Activated CD4-positive, alpha-beta memory T cell treated with anti-CD3 and anti-CD28 coated beads, Interleukin-2, amount 10 ng/mL, durations not matched to agents 7 days and 5 days (primary cell): ENCODE results near the gene QSOX1. TPM values are rescaled to one million over a fixed set of nuclear protein-coding genes. Genes with fewer than 3 reads are reported as not detected.

ENCODE experiments used
- CTCF ChIA-PET: fragments of 350-600 bp; sonication (Branson Sonifier 250); formaldehyde crosslinking; loops from one replicate; lab custom pipeline; 2021; ENCODE audit warnings: antibody characterized with exemption, inconsistent platforms; lab: Charles Lee
- POLR2A ChIA-PET: fragments of 350-600 bp; sonication (Branson Sonifier 250); formaldehyde crosslinking; loops from one replicate; lab custom pipeline; 2021; ENCODE audit warnings: antibody characterized with exemption; lab: Charles Lee
- DNase-seq: peaks from one replicate; pipeline ENCODE4 v3.0.0-alpha.2; 2020
- H3K27ac Mint-ChIP-seq: one replicate; pipeline ENCODE4 v1.8.0; 2021; ENCODE audit warnings: mild to moderate bottlenecking, mixed read lengths
- H3K27me3 Mint-ChIP-seq: one replicate; pipeline ENCODE4 v1.8.0; 2021; ENCODE audit warnings: mixed read lengths
- H3K36me3 Mint-ChIP-seq: one replicate; pipeline ENCODE4 v1.8.0; 2021; ENCODE audit warnings: low read depth, mixed read lengths
- H3K4me1 Mint-ChIP-seq: one replicate; pipeline ENCODE4 v1.8.0; 2021; ENCODE audit warnings: mixed read lengths
- H3K4me3 Mint-ChIP-seq: one replicate; pipeline ENCODE4 v1.8.0; 2021; ENCODE audit warnings: mild to moderate bottlenecking, mixed read lengths
- H3K9me3 Mint-ChIP-seq: one replicate; pipeline ENCODE4 v1.8.0; 2021; ENCODE audit warnings: mixed read lengths
- total RNA-seq, 2 experiments: library from RNA; stranded (reverse); gene quantifications; one replicate each; pipeline ENCODE4 v1.2.3, GENCODE V29; 2021

The QSOX1 gene
- total RNA-seq, 2 experiments from 2014 or later, result 28.9 to 35.1 TPM

DNA sequence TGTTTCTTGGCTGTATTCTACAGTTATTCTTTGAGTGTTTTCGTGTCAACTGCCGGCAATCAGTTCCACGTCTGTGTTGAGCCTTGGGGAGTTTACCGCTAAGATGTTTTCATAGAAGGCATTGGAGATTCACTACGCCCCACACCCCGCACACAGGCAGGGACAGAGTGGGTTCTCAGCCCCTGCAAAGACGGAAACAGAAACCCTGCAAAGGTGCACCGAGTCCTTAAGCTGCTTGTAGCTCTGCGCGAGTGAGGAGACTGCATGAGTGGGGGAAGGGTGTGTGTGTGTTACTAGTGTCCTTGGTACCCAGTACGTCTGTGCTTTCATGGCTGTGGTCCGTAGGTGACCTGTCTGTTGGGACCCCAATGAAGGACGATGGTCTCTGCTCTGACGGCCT, 77.3 kb downstream of the QSOX1 start:
- peak overlapping the region; percentile 60 for H3K4me3 Mint-ChIP-seq

DNA sequence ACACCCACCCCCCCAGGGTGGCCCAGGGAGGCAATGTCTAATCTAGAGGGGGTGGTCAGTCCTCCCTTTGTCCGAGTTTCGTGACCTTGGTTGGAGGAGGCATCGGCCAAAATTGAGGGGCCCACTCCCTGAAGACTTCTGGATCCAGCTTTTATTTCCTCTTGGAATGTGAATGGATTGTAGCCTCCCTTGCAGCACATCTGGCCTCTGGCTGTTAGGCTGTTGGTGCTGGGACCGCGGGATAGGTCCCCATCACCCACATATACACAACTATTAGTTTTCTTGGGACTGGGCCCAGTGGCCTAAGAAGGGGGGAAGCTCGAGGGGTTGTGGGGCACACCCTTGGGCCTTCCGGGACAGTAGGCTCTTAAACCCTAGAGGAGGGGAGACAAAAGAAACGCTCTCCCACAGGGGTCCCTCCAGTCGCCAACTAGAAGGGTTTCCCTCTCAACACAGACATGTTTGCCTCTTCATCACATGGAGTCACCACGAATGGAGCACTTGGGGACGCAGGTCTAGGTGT, 77.9 kb downstream of the QSOX1 start:
- CTCF ChIA-PET, result interaction anchor here (1.9 kb wide), 1 partner anchor 45 kb away, joined by 4 read pairs; no protein-coding TSS in a partner anchor
- no peak overlapping the region for H3K27ac Mint-ChIP-seq
- peaks cover 4% of the 10 kb centered on the region for H3K36me3 Mint-ChIP-seq
- H3K9me3 Mint-ChIP-seq, result no peaks in the 10 kb centered on the region
- no peak for DNase-seq
- peaks cover 84% of the 10 kb centered on the region for H3K27me3 Mint-ChIP-seq
- POLR2A ChIA-PET, result interaction anchor here (2.4 kb wide), 1 partner anchor 10 kb away, joined by 5 read pairs; no protein-coding TSS in a partner anchor
- H3K4me3 Mint-ChIP-seq, result no peak overlapping the region
- H3K4me1 Mint-ChIP-seq, result peaks cover 31% of the 10 kb centered on the region

More for the DNA sequence above, 77.3 kb downstream of the QSOX1 start:
- ChIA-PET CTCF (interaction anchor here (1.2 to 1.9 kb wide), 2 partner anchors 44 to 184 kb away, joined by 3 to 4 read pairs; no protein-coding TSS in a partner anchor), POLR2A (interaction anchor here (2.4 kb wide), 1 partner anchor 9 kb away, joined by 5 read pairs; no protein-coding TSS in a partner anchor)
- H3K27me3 Mint-ChIP-seq, result peaks cover 82% of the 10 kb centered on the region
- H3K36me3 Mint-ChIP-seq, result peaks cover 4% of the 10 kb centered on the region
- no peaks in the 10 kb centered on the region for H3K9me3 Mint-ChIP-seq
- no peak for DNase-seq
- H3K27ac Mint-ChIP-seq, result no peak overlapping the region
- H3K4me1 Mint-ChIP-seq, result peaks cover 31% of the 10 kb centered on the region

DNA sequence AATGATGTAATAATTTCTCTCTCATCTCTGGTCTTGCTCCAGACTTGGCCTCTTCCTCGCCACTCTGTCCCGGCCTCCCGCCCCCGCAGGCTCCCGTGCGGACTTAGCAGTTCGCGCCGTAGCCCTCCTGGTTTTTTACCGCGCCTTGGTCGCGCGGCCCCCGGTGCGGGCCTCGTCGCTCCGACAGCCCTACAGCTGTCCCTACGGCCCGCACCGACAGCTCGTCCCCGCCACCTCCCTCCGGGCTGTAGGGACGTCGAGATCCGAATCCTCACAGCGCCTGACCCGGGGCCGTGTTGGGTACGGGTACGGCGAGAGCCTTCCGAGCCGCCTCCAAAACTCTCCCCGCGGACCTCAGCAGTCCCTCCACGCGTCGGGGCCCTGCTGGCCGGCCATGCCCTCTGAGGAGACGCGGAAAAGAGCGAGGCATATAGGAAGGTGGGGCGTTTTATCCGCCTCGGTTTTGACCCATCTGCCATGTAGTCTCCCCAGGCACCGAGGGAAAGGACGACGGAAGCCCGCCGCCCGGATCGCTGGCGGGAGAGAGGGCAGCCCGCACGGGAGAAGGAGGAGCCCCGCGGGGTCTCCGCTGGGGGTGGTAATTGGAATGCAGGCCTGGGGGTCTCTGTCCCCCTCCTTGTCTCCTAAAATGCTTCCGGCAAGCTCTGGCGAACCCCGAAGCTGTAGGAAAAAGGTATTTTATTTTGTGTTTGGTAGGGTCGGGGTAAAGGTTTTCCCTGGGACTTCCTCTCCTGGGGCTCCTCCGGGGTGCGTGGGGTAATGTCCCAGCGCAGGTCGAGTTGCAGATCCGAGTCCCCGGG, 78.7 kb downstream of the QSOX1 start:
- Mint-ChIP-seq H3K36me3 (peaks cover 4% of the 10 kb centered on the region), H3K4me3 (peak overlapping the region; percentile 21), H3K27me3 (peaks cover 83% of the 10 kb centered on the region), H3K27ac (no peak overlapping the region), H3K9me3 (no peaks in the 10 kb centered on the region), H3K4me1 (peaks cover 30% of the 10 kb centered on the region)
- ChIA-PET POLR2A (no interaction called here), CTCF (interaction anchor here (1.9 kb wide), 1 partner anchor 46 kb away, joined by 4 read pairs; no protein-coding TSS in a partner anchor)
- DNase-seq, result no peak

DNA sequence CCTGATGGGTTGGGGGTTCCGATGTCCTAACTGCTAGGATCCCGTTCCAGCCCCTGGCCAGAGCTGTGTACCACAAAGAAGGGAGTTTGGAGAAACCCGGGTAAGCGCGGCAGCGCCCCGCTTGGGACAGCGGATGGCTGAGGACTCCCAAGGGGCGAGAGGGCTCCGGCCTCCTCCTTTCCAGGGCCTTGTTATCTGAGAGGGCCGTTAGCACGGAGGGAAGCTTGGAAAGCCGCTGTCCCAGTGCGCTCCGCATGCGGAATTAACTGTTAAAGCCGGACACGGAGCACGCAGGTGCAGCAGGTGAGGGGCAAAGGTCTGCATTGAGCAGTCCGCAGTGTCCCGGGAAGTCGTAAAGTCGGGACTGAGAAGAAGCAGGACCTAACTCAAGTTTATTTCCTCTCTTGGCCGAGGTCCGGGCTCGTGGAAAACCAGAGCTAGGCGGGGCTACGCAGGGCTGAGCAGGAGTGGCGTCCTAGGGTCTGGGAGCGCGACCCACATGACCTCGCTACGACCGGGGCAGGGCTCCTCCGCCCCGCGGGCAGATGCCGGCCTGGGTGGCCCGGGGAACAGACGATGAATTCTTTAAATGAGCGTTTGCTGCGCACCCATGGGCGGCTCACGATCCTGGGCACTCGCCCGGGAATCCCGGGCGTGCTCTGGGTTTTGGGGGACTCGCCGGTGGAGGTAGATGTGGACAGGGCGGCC, 79.9 kb downstream of the QSOX1 start:
- no peak for DNase-seq
- peak overlapping the region; percentile 21 for H3K27ac Mint-ChIP-seq
- POLR2A ChIA-PET, result no interaction called here
- no peaks in the 10 kb centered on the region for H3K9me3 Mint-ChIP-seq
- peak overlapping the region; percentile 10 for H3K4me3 Mint-ChIP-seq
- H3K4me1 Mint-ChIP-seq, result peaks cover 26% of the 10 kb centered on the region
- peaks cover 86% of the 10 kb centered on the region for H3K27me3 Mint-ChIP-seq
- peaks cover 4% of the 10 kb centered on the region for H3K36me3 Mint-ChIP-seq
- CTCF ChIA-PET, result no interaction called here

DNA sequence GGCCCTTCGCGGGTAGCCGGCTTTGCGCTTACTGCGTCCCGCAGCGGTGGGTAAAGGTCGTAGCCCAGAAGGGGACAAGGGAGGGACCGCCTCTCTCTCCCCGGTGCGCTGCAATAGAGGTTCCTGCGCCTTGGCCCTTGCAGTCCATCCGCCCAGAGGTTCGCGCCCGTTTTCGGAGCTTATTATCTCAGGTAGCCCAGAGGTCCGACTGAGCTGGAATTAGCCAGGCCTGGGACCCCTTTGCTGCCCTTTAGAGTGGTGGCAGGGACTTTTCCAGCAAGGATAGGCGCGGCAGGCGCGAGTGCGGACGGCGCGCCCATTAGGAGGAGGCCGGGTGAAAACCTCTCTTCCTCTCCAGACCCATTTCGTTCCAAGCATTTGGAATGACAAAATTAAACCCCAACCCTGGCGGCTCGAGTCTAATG, 80.4 kb downstream of the QSOX1 start:
- Mint-ChIP-seq H3K4me1 (peaks cover 26% of the 10 kb centered on the region), H3K9me3 (no peaks in the 10 kb centered on the region), H3K4me3 (peak overlapping the region; percentile 10), H3K36me3 (peaks cover 4% of the 10 kb centered on the region), H3K27ac (no peak overlapping the region), H3K27me3 (peaks cover 90% of the 10 kb centered on the region)
- ChIA-PET CTCF (no interaction called here), POLR2A (no interaction called here)
- no peak for DNase-seq

DNA sequence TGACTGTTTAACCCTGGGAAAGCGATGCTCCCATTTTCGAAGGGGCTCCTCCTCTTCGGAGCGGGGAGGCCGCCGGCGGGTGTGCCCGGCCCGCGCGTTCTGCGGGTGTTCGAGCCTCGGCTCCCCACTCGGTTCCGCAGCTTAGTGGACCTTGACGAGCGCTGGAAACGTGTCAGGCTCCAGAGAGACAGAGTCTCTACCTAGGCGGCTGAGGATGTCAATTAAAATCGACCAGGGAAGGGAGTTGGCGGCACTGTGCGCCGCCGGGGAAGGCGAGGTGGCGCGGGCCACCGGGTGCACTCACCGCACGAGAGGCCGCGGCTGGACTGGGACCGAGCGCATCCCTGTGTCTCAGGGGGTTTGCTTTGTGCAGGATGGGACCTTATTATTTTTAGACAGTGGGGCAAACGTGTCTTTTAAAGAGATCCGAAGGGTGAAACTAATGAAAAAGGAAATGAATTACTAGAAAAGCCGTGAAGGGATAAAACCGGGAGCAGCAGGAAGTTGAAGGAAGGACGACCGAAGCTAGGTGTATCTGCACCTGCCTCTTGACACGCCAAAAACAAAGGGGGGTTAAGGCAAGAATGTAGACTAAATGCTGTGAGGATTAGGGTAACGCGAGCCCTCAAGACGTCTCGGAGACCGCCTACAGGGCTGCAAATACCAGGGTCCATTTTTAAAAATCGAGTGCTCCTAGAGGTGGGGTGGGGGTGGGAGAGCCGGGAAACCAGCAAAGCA, 81.0 kb downstream of the QSOX1 start:
- no peak overlapping the region for H3K4me3 Mint-ChIP-seq
- no peak overlapping the region for H3K27ac Mint-ChIP-seq
- no peak for DNase-seq
- H3K36me3 Mint-ChIP-seq, result peaks cover 4% of the 10 kb centered on the region
- H3K9me3 Mint-ChIP-seq, result no peaks in the 10 kb centered on the region
- POLR2A ChIA-PET, result no interaction called here
- peaks cover 90% of the 10 kb centered on the region for H3K27me3 Mint-ChIP-seq
- CTCF ChIA-PET, result no interaction called here
- peaks cover 26% of the 10 kb centered on the region for H3K4me1 Mint-ChIP-seq

DNA sequence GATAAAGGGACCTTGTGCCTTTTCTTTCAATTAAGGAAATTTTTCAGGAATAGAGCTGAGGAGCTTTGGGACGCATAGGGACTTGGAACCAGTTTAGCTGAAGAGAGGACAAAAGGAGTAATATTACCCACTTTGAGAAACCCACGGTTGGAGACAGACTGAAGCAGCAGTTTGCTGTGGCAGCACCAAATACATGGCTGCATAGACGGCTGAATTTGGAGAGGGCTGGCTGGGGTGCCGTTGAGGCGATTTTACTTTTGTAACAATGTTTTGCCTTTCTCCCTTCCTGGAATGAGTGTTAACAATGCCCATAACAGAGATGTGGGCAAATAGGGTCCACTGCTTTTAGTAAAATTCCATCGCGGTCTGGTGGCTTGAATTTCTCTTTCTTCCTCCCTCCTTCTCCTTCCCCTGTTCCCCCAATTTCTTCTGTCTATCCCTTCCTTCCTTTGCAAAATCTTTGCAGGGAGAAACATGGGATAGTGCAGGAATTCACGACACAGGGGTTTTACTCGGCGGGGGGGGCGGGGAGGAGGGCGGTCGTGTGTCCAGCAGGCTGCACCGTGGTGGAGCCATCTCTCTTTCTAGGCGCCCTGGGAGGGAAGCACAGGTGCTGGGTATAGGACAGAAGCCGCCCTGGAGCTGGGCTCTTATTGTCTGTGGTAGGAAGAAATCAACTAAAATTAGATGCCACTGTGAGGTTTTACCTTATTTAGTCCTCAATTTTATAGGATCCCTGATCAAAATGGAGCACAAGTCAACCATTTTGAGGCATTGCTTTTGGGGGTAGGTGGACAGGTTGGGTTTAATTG, 82.2 kb downstream of the QSOX1 start:
- ChIA-PET POLR2A (no interaction called here), CTCF (interaction anchor here (1.0 kb wide), 1 partner anchor 58 kb away, joined by 4 read pairs; no protein-coding TSS in a partner anchor)
- peak overlapping the region; percentile 11 for H3K27ac Mint-ChIP-seq
- H3K9me3 Mint-ChIP-seq, result no peaks in the 10 kb centered on the region
- H3K4me3 Mint-ChIP-seq, result no peak overlapping the region
- H3K36me3 Mint-ChIP-seq, result peaks cover 4% of the 10 kb centered on the region
- peaks cover 89% of the 10 kb centered on the region for H3K27me3 Mint-ChIP-seq
- peaks cover 19% of the 10 kb centered on the region for H3K4me1 Mint-ChIP-seq
- no peak for DNase-seq

DNA sequence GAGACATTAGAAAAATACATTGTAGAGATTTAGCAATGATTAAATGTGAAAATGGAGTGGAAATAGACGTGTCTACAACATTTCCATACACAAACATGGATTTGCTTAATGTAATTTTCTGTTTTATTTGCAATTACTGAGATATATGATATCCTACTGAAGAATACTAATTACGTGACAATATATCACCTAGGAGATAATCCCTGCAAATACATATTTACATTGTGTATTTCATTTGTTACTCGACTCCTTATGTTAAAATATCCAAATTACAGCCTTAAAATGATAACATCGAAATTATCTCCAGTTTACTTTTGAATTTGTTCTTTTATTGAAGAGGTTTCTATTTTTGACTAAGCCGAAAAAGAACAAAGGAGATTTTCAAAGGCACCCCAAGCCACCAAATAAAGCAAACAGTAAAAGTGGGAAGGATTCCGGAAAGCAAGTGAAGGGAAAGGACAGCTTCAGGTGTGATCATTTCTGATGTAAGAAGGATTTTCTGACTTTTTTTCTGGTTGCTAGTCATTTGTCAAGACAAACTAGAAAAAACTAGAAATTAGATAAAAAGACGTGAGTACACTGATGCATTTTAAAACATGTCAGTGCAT, 83.3 kb downstream of the QSOX1 start:
- H3K4me1 Mint-ChIP-seq, result peaks cover 15% of the 10 kb centered on the region
- ChIA-PET POLR2A (no interaction called here), CTCF (no interaction called here)
- no peak overlapping the region for H3K27ac Mint-ChIP-seq
- peaks cover 85% of the 10 kb centered on the region for H3K27me3 Mint-ChIP-seq
- H3K36me3 Mint-ChIP-seq, result peaks cover 4% of the 10 kb centered on the region
- no peaks in the 10 kb centered on the region for H3K9me3 Mint-ChIP-seq
- H3K4me3 Mint-ChIP-seq, result no peak overlapping the region
- DNase-seq, result no peak

DNA sequence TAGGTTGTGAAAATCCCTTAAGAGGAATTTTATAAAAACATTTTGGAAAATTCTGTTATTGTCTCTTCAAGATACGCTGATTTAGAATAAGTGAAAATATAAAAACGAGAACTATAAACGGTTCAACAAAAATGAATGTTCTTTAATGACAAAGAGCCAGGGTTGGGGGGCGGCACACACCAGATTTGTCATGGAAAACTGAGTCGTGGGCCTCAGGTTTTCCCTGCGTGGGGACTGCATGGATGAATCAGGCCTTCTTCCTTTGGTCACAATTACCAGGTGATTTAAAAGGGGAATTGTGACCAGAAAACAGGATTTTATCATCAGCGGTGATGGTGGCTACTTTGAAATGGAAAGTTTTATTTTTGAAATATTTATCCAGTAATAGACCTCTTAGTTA, 84.0 kb downstream of the QSOX1 start:
- CTCF ChIA-PET, result interaction anchor here (1.0 kb wide), 1 partner anchor 58 kb away, joined by 4 read pairs; no protein-coding TSS in a partner anchor
- H3K4me3 Mint-ChIP-seq, result no peak overlapping the region

DNA sequence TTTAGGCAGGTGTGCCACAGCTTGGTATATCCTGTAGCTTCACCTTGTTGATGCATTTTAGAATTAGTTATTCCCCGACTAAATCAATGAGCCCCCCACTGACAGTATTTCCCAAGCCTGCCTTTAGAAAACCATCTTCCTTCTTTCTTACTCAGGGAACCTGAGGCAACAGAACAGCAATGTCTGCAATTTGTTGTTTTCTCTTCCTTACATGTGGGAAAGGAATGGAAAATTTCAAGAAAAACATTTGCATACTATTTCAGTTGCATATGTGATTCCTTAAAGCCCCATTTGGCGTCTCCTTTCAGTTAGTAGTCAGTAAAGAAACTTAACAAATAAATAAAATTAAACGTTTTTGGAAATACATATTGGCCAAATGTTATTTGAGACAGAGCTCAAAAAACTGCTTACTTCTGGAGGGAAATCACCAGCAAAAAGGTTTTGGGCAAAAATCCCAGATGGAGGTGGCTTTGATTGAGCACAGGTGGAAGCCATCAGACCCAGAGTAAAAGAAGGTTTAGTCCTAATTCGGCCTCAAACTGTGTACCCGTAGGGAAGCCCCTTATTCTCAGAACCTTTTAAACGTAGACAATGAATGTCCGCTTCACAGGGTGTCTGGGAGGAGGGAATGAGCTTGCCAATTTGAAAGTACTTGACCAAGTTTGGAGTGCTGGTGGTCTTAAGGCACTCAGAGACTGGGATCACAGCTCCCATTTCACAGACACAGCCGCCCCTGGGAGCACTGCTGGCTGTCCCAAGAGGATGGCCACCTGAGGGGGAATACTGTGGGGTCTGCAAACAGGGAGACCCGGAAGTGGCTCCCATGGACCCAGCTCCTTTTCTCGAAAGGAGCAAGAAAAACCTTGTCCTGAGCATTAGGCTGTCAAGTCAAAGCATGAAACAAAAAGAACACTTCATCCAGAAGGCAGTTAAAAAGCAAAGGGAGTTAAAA, 84.8 kb downstream of the QSOX1 start:
- ChIA-PET POLR2A (no interaction called here), CTCF (interaction anchor here (1.0 kb wide), 1 partner anchor 59 kb away, joined by 4 read pairs; no protein-coding TSS in a partner anchor)
- Mint-ChIP-seq H3K4me3 (no peak overlapping the region), H3K9me3 (no peaks in the 10 kb centered on the region), H3K4me1 (peaks cover 10% of the 10 kb centered on the region), H3K27ac (no peak overlapping the region), H3K36me3 (peaks cover under 1% of the 10 kb centered on the region), H3K27me3 (peaks cover 76% of the 10 kb centered on the region)
- DNase-seq, result no peak

More for the DNA sequence above, 84.0 kb downstream of the QSOX1 start:
- POLR2A ChIA-PET, result no interaction called here
- no peaks in the 10 kb centered on the region for H3K9me3 Mint-ChIP-seq
- H3K4me1 Mint-ChIP-seq, result peaks cover 15% of the 10 kb centered on the region
- H3K27ac Mint-ChIP-seq, result no peak overlapping the region
- peaks cover 78% of the 10 kb centered on the region for H3K27me3 Mint-ChIP-seq
- DNase-seq, result no peak
- peaks cover 4% of the 10 kb centered on the region for H3K36me3 Mint-ChIP-seq
